Measurements from ENCODE around the gene FAM124A.

- no peak for TF ChIP-seq CTCF (conservative IDR thresholded peaks at IDR 0.05)
- no peak for TF ChIP-seq EZH2 (IDR thresholded peaks at IDR 0.05; ENCODE audit: low read depth)
Observed at GRCh38 chr13:51245583-51245982, 23.4 kb downstream of the FAM124A start.

Measured in PC-9 (cell line).